Left renal cortex interstitium (tissue), 4 donors: ENCODE measurements around the gene USP15. TPM values are rescaled to one million over a fixed set of nuclear protein-coding genes. Genes with fewer than 3 reads are reported as not detected.
"Not testable (repeated sequence)": the region's sequence is repeated elsewhere in the genome, so short reads cannot be mapped to it uniquely, and the experiment has no call there.

Experiments
- DNase-seq, 4 donors: peaks; one replicate each; pipeline ENCODE4 v3.0.0-alpha.2; 2013; ENCODE audit warnings: low read depth in 4 of 4, low spot score in 2 of 4, missing footprints in 1 of 4
- polyA plus RNA-seq, 4 donors: library from polyadenylated mRNA; unstranded; fragments of 120-200 nt; gene quantifications; one replicate each; pipeline ENCODE4 v1.2.1, GENCODE V29; 2013; ENCODE audit not compliant: insufficient read length in 4 of 4

Gene USP15
- polyA plus RNA-seq, 4 donors = 42.2 to 54.9 (median 47.9) TPM

DNA sequence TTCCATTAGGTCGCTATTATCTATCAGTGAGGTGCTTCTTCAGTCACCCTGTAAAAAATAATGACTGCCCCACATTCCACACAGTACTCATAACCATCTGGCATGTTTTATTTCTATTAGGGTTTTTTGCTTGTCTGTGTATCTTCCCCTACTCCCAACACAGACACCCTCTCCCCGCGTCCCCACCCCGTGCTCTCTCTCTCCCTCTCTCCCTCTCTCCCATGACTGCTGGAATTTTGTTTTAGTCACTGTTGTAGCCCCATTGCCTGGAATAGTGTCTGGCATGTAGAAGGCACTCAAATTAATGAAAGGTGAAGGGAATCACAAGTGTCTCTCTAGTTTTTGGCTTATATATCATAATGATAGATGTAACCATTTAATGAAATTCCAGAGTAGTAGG lies 103.3 kb downstream of the USP15 start:
- no peak for DNase-seq

DNA sequence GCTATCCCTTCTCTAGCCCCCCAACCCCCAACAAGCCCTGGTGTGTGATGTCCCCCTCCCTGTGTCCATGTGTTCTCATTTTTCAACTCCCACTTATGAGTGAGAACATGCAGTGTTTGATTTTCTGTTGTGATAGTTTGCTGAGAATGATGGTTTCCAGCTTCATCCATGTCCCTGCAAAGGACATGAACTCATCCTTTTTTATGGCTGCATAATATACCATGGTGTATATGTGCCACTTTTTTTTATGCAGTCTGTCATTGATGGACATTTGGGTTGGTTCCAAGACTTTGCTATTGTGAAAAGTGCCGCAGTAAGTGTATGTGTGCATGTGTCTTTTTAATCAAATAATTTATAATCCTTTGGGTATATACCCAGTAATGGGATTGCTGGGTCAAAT lies 104.5 kb downstream of the USP15 start:
- DNase-seq = not testable (repeated sequence)

DNA sequence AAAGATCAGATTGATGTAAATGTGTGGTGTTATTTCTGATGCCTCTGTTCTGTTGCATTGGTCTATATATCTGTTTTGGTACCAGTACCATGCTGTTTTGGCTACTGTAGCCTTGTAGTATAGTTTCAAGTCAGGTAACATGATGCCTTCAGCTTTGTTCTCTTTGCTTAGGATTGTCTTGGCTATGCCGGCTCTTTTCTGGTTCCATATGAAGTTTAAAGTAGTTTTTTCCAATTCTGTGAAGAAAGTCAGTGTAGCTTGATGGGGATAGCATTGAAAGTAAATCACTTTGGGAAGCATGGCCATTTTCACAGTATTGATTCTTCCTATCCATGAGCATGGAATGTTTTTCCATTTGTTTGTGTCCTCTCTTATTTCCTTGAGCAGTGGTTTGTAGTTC lies 105.6 kb downstream of the USP15 start:
- not testable (repeated sequence) for DNase-seq

DNA sequence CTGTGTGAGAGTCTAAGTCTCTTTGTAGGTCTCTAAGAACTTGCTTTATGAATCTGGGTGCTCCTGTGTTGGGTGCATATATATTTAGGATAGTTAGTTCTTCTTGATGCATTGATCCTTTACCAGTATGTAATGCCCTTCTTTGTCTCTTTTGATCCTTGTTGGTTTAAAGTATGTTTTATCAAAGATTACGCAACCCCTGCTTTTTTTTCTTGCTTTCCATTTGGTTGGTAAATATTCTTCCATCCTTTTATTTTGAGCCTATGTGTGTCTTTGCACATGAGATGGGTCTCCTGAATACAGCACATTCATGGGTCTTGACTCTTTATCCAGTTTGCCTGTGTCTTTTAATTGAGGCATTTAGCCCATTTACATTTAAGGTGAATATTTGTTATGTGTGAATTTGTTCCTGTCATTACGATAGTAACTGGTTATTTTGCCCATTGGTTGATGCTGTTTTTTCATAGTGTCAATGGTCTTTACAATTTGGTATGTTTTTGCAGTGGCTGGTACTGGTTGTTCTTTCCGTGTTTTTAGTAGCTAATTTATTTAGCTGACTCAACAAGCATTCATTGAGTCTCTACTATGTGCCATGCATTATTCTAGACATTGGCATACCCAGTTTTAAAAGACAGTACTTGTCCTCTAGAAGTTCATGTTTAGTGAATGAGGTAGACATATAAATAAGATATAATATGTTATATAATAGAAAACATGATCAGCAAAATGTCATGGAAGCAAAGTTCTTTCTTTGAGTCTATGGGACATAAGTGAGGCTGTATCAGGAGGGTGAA lies 108.4 kb downstream of the USP15 start:
- not testable (repeated sequence) for DNase-seq

DNA sequence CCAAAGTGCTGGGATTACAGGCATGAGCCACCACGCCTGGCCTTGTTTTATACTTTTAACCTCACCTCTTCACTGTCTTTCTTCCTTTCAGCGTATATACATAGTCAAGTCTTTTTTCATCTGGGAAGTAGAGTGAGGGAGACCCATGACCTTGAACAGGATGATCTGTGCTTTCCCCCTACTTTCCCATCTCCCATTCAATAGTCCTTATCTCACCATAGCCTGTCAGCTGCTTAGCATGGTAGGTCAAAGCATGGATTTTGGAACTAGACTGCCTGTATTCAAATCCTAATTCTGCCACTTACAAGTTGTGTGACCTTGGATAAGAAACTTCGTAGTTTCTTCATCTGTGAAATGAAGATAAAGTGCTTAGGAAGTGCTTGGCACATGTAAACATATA lies 110.0 kb downstream of the USP15 start:
- DNase-seq = no peak

DNA sequence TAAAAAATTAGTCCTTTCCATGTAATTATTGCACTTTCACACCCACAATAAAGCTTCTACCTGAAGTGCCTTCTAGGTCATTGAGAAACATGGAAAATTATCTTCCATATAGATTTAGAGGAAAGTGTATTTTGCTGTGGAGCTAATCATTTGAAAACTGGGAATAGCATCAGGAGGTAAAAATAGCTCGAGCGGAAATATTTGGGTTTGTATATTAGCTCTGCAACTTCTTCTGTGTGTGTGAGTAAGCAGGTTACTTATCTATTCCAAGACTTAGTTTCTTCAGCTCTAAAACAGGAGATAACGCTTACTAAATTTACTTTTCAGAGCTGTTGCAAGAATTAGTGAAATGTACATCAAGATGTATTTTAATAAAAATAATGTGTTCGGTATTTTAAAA lies 111.5 kb downstream of the USP15 start:
- no peak for DNase-seq

DNA sequence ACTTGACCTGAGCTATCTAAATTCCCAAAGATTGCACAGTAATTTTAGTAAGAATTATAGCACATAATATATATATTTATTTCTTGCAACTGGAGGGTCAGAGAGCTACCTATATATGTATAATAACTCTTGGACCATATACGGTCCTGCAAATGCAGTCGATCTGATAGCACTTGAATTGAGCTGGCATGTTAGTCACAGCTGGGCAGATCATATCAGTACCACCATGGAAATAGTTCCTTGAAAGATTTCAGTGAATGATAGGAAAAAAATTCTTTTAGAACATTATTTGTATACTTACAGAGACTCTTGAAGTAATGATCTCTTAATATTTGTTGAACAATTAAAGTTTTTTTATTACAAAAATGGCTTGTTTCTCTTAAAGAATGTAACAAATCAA lies 111.9 kb downstream of the USP15 start:
- DNase-seq = no peak

DNA sequence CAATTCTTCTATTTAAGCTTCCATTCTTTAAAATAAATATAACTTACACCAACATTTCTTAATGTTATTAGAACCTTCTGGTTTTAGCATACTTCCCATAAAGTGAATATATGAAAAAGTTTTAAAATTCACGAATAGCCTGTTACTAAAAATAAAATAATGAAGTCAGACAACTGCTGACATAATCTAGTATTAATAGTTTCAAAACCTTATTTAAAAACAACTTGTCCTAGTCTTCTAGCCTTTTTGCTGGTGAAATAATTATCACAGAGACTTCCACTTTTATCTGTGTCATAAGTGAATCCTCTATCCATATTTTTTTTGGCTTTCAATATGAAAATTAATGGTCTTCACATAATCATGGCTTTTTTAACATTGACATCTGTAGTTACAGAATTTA lies 112.6 kb downstream of the USP15 start:
- no peak for DNase-seq

DNA sequence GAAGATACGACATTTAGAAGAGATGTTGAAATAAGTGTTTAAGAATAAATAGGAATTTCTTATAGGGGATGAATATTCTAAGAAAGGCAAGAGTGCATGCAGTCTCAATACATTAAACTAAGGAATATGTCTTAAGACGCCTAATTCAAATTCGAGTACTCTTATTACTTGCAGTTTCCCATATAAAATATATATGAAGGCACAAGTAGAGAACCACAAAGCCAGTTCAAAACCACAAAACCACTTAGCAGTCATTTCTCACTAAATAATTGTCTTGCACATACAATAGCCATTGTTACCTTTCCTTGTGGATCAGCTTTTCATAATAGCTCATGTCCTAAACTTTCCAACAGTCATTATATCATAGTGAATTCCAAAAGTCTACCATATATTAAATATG lies 115.4 kb downstream of the USP15 start:
- no peak for DNase-seq

DNA sequence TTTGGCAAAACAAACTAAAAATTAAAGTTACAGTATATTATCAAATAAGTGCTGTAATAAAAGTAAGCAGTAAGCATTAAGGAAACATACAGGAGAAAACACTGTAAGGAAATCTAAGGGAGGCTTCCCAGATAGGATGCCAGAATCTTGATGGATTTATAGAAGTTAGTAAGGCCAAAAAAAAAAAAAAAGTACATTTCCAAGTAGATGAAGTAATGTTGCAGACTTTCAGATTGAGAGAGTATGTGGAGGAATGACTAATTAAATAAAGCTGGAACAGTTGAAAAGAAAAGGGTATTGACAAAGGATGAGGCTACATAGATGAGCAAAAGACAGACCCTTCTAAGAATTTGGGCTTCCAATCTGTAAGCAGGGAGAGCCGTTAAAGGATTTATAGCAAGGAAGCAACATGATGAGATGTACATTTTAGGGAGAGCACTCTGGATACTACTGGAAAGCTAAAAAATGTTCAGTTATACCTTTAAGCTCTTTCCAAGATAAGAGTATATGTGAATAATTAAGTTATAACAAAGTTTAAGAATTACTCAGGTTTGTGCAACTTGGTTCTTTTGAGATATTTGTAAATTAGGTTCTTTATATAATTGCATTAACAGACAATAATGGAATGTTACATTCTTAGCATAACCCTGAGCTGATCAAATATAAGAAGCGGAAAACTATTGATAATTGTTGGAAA lies 119.0 kb downstream of the USP15 start:
- DNase-seq = no peak

DNA sequence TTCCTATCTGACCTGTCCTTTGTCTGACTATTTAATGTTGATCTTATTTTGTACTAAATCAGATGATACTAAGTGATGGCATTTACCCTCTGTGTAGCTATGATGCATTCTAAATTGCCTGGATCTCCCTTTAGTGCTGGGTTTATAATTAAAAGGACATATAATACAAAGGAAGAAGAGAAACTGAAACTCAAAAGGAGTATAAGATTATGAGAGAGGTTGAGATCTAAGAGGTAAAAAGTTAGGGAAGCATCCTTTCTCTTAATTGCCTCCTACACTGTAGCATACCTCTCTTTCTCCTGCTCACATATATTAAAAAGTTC lies 119.5 kb downstream of the USP15 start:
- DNase-seq = no peak

DNA sequence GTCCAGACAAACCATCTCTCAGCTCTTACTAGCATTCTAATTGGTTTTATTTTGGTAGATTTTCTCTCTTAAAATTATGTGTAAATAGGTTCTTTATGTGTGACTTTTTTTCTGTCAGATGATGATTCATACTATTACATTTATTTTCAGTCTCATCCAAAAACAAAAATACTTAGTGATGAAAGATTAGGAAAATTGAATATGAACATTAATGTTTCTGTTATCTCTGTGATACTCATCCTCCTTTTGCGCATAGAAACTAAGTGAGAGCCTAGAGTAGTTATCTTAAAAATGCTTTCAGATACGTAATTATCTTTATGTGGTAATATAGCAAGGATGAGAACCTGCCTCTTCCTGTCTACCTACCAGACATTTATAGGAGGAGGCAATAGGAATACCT lies 122.3 kb downstream of the USP15 start:
- DNase-seq = no peak

DNA sequence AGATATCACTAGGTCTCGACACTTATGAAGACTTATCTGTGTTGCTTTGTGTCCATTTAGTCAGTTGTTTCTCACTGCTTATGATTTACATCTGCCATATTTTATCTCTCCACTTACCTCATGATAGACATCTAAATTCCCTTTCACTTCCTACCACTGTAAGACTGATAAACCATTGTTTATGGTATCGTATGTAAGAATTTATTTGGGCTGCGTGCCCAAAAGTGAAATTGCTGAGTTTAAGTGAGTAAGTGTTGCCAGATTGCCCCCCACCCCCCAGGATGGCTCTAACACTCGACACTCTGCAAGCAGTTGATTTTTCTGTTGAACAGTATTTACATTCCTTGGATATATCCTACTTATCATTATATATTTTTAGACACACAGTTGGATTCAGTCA lies 136.5 kb downstream of the USP15 start:
- DNase-seq = no peak

DNA sequence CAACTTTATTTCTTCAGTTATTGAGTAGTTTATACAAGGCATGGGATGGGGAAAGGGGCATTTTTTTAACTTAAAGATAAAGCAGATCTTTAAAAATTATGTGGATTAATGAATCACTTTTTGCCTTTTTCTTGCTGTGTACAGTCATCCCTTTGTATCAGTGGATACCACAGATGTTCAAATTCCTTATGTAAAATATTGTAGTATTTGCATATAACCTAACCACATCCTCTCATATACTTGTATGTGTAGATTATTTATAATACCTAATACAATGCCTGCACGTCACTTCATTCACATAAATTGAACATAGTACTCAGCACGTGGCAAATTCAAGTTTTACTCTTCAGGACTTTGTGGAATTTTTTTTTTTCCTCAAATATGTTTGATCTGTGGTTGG lies 139.9 kb downstream of the USP15 start:
- DNase-seq = no peak

DNA sequence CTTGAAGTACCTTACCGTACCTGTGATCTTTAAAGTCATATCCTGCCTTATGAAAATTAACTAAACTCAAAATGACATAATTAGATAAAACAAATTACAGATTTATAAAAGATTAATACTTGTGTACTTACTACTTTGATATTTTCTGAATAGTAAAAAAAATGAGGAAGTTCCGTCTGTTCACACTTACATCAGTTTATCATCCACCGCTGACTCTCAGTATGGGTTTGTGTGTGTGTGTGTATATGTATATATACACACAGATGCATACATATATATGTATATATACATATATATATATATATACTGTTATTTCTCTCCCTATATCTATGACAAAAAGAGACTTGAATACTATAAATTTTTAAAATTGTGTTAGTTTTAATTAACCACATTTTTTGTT lies 141.4 kb downstream of the USP15 start:
- DNase-seq = no peak

DNA sequence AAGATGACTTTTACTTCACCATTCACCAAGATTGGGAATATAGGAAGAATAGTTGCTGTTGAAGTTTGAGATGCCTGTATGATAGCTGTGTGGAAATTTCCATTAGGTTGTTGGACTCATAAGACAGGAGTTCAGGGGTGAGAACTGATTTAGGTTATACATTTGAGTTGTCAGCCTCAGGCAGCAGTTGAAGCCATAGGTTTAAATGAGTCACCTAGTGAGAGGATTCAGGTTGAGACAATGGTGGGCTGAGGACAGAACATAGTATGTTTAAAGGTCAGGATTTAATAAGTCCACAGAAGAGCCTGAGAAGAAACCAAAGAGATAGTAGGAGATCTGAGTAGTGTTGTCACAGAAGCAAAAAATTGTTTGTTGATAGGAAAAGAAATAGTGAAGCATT lies 142.8 kb downstream of the USP15 start:
- DNase-seq = no peak

DNA sequence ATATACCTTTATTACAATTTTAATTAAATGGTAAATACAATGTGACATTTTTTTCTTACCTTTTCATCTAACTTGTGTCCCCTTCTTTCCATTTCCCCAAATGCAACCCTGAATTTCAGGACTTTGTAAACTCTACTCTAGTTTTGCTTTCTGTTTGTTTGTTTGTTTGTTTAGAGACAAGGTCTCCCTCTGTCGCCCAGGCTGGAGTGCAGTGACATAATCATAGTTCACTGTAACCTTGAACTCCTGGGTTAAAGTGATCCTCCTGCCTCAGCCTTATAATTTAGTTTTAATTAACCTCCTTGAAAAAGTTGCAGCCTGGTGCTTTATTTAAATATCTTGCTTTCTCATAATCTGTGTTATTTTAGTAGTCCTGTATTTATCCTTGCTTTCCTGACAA lies 147.4 kb downstream of the USP15 start:
- no peak for DNase-seq

DNA sequence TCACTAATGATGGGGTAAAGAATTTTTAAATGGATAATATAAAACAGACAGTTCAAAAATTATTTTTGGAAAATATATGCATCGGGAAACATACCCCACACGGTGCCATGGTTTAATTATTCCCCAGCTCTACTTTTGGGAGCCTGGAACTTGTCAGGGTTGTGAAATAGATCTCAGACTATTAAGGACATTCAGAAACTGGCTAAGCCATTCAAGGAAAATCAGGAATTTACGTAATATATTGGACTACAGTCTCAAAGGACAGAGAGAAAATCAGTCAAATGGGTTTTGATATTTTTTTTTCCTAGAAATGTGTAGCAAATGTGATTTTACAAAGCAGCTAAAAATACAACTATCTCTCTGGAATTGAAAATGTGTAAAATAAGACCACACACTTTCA lies 148.9 kb downstream of the USP15 start:
- no peak for DNase-seq

DNA sequence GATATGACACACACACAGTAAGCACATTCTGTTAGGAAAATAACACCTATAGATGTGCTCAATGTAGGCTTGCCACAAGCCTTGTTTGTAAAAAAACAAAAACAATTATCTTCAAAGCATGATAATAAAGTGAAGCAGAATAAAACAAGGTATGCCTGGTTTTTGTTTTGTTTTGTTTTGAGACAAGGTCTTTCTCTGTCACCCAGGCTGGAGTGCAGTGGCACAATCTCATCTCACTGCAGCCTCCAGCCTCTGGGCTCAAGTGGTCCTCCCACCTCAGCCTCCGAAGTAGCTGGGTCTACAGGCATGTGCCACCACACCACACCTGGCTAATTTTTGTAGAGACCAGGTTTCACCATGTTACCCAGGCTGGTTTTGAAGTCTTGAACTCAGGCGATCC lies 154.0 kb downstream of the USP15 start:
- no peak for DNase-seq

DNA sequence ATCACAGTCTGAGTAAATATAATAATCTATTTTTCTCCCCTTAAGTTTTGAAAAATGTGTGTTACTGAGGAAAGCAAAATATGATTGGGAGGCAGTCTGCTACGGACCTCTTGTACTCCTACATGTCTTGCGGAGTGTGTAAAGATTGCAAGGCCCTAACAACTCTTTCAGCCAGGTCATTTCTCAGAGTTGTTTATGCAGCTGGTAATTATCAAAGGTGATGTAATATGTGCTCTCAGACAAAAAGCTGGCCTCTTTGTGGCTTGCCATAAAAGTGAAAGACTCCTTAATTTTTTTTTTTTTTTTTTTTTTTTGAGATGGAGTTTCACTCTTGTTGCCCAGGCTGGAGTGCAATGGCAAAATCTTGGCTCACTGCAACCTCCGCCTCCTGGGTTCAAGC lies 165.9 kb downstream of the USP15 start:
- no peak for DNase-seq

DNA sequence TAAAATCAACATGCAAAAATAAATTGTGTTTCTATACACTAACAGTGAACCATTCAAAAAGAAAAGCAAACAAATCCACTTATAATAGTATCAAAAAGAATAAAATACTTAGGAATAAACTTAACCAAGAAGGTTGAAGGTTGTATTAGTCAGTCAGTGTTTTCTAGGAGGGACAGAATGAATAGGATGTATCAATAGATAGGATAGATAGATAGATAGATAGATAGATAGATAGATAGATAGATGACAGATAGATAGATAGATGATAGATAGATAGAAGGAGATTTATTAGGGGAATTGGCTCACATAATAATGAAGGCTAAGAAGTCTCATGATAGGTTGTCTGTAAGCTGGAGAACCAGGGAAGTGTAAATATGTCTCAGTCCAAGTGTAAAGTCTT lies 169.3 kb downstream of the USP15 start:
- DNase-seq = no peak

DNA sequence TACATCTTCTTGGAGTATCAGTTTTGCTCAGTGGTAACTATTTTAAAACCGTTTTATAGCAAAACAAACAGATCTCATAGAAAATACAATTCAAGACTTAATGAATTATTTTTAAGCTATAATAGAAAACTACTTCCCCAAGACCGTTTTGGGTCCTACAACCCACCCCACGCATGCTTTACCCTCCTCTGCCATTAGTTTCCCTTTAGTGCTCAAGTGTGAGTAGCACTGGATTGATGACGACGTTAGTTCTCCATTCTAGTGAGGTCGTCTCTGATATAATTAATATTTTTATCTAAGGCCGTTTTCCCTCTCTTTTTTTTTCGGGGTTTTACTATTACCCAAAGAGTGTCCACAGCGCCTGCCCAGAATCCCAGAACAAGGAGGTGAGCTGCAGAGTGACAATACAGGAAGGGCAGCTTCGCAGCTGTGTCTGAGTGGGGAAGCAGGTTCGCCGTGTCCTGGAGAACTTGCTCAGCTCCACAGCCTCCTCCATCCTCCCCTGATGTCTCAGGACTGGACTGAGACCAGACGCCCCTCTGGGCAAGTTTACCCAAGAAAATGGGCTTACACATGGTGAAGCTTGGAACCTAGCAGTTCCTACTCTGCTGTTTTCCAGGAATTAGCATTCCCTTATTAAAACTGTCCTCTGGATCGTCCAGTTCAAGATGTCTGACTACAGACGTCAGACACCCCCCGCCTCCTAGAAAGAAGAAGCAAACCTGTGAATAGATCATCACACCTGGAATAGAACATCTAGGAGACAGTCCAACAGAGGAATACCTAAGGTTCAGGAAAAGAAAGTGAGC lies 174.5 kb downstream of the USP15 start:
- no peak for DNase-seq
